Testis (tissue), 2 donors: ENCODE results near the gene POLR1F.
"Not testable (repeated sequence)": the region's sequence is repeated elsewhere in the genome, so short reads cannot be mapped to it uniquely, and the experiment has no call there.

Experiments used
- POLR2A ChIP-seq: fragments of 450-650 bp; IDR thresholded peaks from one replicate; pipeline ENCODE4 v1.6.1; 2017; ENCODE audit warnings: antibody characterized with exemption, mild to moderate bottlenecking, moderate library complexity
- TF ChIP-seq, protein P1 (sequence below), 3 experiments: fragments of 450-650 bp in 2 of 3; fragments of 200-600 bp in 1 of 3; sonication (generic) in 1 of 3; IDR thresholded peaks; one replicate each; pipeline ENCODE4 v1.5.1; 2016 to 2019; ENCODE audit warnings: antibody characterized with exemption in 3 of 3, mild to moderate bottlenecking in 2 of 3, moderate library complexity in 1 of 3

DNA sequence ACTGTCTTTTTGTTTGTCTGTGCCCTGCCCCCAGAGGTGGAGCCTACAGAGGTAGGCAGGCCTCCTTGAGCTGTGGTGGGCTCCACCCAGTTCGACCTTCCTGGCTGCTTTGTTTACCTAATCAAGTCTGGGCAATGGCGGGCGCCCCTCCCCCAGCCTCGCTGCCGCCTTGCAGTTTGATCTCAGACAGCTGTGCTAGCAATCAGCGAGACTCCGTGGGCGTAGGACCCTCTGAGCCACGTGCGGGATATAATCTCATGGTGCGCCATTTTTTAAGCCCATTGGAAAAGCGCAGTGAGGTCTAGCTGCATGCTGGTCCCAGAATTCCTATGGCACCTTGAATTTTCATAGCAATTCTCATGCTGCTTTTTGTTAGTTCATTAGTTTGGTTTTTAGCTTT is 19.7 kb downstream of the POLR1F start:
- TF ChIP-seq, protein P1, sequence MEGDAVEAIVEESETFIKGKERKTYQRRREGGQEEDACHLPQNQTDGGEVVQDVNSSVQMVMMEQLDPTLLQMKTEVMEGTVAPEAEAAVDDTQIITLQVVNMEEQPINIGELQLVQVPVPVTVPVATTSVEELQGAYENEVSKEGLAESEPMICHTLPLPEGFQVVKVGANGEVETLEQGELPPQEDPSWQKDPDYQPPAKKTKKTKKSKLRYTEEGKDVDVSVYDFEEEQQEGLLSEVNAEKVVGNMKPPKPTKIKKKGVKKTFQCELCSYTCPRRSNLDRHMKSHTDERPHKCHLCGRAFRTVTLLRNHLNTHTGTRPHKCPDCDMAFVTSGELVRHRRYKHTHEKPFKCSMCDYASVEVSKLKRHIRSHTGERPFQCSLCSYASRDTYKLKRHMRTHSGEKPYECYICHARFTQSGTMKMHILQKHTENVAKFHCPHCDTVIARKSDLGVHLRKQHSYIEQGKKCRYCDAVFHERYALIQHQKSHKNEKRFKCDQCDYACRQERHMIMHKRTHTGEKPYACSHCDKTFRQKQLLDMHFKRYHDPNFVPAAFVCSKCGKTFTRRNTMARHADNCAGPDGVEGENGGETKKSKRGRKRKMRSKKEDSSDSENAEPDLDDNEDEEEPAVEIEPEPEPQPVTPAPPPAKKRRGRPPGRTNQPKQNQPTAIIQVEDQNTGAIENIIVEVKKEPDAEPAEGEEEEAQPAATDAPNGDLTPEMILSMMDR (IDR thresholded peaks at IDR 0.05) = not testable (repeated sequence)
- TF ChIP-seq POLR2A = not testable (repeated sequence)
